MCF 10A (cell line): ENCODE results near the gene MEA1. TPM values are rescaled to one million over a fixed set of nuclear protein-coding genes. Genes with fewer than 3 reads are reported as not detected.

Experiments used
- BruUV-seq: library from RNA; stranded (reverse); fragments of 400-500 nt; replicated peaks from 2 replicates; lab custom pipeline; 2021; lab: Mats Ljungman, UMichigan
- CTCF ChIA-PET: fragments of 300-600 bp; sonication (Branson Sonifier 250); formaldehyde crosslinking; extraction: SDS; loops from one replicate; lab custom pipeline; 2021; ENCODE audit warnings: antibody characterized with exemption, inconsistent platforms; lab: Yijun Ruan, JAX
- POLR2A ChIA-PET: fragments of 300-600, 350-650 bp; sonication (Branson Sonifier 250); formaldehyde crosslinking; extraction: SDS; loops from one replicate; lab custom pipeline; 2020; ENCODE audit warnings: antibody characterized with exemption, inconsistent platforms; lab: Yijun Ruan, JAX
- DNase-seq: peaks from one replicate; pipeline ENCODE4 v3.0.0-alpha.2; 2018; ENCODE audit not compliant: unreplicated experiment
- H3K27ac Mint-ChIP-seq: one replicate; pipeline ENCODE4 v1.8.0; 2022; ENCODE audit warnings: mild to moderate bottlenecking, low read depth, mixed read lengths; ENCODE audit not compliant: unreplicated experiment
- H3K27me3 Mint-ChIP-seq: one replicate; pipeline ENCODE4 v1.8.0; 2022; ENCODE audit warnings: mixed read lengths; ENCODE audit not compliant: insufficient read depth, unreplicated experiment
- H3K36me3 Mint-ChIP-seq: one replicate; pipeline ENCODE4 v1.8.0; 2022; ENCODE audit warnings: mild to moderate bottlenecking, moderate library complexity, mixed read lengths; ENCODE audit not compliant: insufficient read depth, unreplicated experiment
- H3K4me1 Mint-ChIP-seq: one replicate; pipeline ENCODE4 v1.8.0; 2022; ENCODE audit warnings: mixed read lengths; ENCODE audit not compliant: insufficient read depth, unreplicated experiment
- H3K4me3 Mint-ChIP-seq: one replicate; pipeline ENCODE4 v1.8.0; 2022; ENCODE audit warnings: mild to moderate bottlenecking, moderate library complexity, mixed read lengths; ENCODE audit not compliant: unreplicated experiment
- H3K9me3 Mint-ChIP-seq: one replicate; pipeline ENCODE4 v1.8.0; 2022; ENCODE audit warnings: mixed read lengths; ENCODE audit not compliant: unreplicated experiment
- intact Hi-C: fragments of 100-400 bp; cut with micrococcal nuclease; formaldehyde crosslinking; loops from 2 replicates; pipeline ENCODE4 v1.14.1; 2022
- total RNA-seq: library from RNA; stranded (reverse); gene quantifications from 2 replicates; pipeline ENCODE4 v1.2.3, GENCODE V29; 2022
- TF ChIP-seq, protein P1 (sequence below): fragments of 200-600 bp; IDR thresholded peaks from one replicate; pipeline ENCODE4 v1.8.0; 2022; ENCODE audit warnings: antibody characterized with exemption, mild to moderate bottlenecking; ENCODE audit not compliant: unreplicated experiment

MEA1 gene
- total RNA-seq, 1 experiment from 2014 or later: 71.8 TPM

DNA sequence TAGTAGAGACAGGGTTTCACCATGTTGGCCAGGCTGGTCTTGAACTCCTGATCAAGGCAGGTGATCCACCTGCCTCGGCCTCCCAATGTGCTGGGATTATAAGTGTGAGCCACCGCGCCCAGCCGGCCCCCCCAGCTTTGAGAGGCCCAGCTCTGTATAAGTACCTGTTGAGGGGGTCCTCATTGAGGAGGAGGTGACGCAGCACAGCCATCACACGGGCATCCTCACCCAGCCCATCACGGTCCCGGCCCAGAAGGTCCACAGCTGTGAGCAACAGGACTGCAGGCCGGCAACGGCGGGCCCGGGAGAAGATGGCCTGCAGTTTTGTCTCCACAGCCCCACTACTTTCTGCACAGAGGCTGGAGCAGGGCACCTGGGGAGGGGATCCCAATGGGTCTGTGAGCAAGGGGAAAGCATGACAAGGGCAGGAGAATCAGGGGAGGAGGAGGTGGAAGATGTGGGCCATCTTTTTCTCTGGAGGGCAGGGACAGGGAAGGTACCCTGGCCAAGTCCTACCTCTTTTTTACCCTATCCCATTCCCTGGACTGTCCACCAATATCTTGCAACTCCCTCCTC, 45.5 kb downstream of the MEA1 start:
- intact Hi-C loops: no loop called here
- ChIA-PET POLR2A (interaction anchor here (0.9 kb wide), 1 partner anchor 10 kb away, joined by 5 read pairs; no protein-coding TSS in a partner anchor), CTCF (no interaction called here)
- TF ChIP-seq, protein P1, sequence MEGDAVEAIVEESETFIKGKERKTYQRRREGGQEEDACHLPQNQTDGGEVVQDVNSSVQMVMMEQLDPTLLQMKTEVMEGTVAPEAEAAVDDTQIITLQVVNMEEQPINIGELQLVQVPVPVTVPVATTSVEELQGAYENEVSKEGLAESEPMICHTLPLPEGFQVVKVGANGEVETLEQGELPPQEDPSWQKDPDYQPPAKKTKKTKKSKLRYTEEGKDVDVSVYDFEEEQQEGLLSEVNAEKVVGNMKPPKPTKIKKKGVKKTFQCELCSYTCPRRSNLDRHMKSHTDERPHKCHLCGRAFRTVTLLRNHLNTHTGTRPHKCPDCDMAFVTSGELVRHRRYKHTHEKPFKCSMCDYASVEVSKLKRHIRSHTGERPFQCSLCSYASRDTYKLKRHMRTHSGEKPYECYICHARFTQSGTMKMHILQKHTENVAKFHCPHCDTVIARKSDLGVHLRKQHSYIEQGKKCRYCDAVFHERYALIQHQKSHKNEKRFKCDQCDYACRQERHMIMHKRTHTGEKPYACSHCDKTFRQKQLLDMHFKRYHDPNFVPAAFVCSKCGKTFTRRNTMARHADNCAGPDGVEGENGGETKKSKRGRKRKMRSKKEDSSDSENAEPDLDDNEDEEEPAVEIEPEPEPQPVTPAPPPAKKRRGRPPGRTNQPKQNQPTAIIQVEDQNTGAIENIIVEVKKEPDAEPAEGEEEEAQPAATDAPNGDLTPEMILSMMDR: no peak
- BruUV-seq: no TSS peak
- Mint-ChIP-seq H3K9me3 (no peaks in the 10 kb centered on the region), H3K27ac (no peak overlapping the region), H3K36me3 (peaks cover 30% of the 10 kb centered on the region), H3K27me3 (no peaks in the 10 kb centered on the region), H3K4me1 (peaks cover 7% of the 10 kb centered on the region), H3K4me3 (no peak overlapping the region)
- no peak for DNase-seq

DNA sequence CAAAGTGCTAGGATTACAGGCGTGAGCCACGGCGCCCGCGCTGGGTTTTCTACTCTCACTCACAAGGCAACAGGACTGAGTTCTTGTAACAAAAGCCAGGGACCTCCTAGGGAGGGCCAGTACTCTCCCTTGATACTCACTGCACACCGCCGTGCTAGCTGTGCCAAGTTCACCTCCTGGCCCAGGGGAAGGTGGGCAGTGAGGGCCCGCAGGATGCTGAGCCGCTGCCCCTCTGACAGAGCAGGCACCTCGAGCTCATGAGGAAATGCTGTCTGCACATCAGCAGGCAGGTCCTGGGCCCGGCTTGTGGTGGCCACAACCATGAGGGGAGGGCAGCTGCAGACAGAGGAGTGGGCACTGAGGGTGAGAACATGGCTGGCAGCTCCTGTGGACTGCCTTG, 46.5 kb downstream of the MEA1 start:
- POLR2A ChIA-PET: no interaction called here

DNA sequence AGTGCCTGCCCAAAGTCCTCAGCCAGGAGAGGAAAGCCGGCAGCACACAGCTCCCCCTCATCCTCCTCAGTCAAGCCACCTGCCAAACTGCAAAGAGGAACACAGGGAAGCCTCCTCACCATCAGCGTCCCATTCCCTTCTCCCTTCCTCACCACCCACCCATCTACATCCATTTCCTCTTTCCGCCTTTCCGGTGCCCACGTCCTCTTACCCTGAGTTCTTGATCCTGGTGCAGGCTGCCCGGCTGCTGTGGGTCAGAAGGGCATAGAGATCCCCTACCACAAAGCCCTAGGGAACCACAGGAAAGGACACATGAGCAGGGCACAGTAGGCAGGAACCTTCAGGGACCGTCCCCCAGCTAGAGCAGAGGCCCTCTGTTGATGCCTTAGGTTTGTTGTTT, 47.2 kb downstream of the MEA1 start:
- no peaks in the 10 kb centered on the region for H3K9me3 Mint-ChIP-seq
- H3K4me3 Mint-ChIP-seq: no peak overlapping the region
- H3K36me3 Mint-ChIP-seq: peaks cover 21% of the 10 kb centered on the region
- TF ChIP-seq, protein P1: no peak
- no TSS peak for BruUV-seq
- intact Hi-C loops: no loop called here
- ChIA-PET POLR2A (interaction anchor here (2.0 kb wide), 1 partner anchor 37 kb away, joined by 4 read pairs; the partner anchor contains the start of gene CNPY3), CTCF (interaction anchor here (2.4 kb wide), 1 partner anchor 65 kb away, joined by 10 read pairs; no protein-coding TSS in a partner anchor)
- no peaks in the 10 kb centered on the region for H3K27me3 Mint-ChIP-seq
- H3K27ac Mint-ChIP-seq: no peak overlapping the region
- H3K4me1 Mint-ChIP-seq: peaks cover 5% of the 10 kb centered on the region
- no peak for DNase-seq

More for the DNA sequence above, 46.5 kb downstream of the MEA1 start:
- BruUV-seq: no TSS peak
- Mint-ChIP-seq H3K36me3 (peaks cover 24% of the 10 kb centered on the region), H3K27me3 (no peaks in the 10 kb centered on the region), H3K4me3 (no peak overlapping the region), H3K4me1 (peaks cover 7% of the 10 kb centered on the region), H3K9me3 (no peaks in the 10 kb centered on the region), H3K27ac (no peak overlapping the region)
- DNase-seq: no peak
- TF ChIP-seq, protein P1: no peak
- CTCF ChIA-PET: no interaction called here
- intact Hi-C loops: no loop called here

DNA sequence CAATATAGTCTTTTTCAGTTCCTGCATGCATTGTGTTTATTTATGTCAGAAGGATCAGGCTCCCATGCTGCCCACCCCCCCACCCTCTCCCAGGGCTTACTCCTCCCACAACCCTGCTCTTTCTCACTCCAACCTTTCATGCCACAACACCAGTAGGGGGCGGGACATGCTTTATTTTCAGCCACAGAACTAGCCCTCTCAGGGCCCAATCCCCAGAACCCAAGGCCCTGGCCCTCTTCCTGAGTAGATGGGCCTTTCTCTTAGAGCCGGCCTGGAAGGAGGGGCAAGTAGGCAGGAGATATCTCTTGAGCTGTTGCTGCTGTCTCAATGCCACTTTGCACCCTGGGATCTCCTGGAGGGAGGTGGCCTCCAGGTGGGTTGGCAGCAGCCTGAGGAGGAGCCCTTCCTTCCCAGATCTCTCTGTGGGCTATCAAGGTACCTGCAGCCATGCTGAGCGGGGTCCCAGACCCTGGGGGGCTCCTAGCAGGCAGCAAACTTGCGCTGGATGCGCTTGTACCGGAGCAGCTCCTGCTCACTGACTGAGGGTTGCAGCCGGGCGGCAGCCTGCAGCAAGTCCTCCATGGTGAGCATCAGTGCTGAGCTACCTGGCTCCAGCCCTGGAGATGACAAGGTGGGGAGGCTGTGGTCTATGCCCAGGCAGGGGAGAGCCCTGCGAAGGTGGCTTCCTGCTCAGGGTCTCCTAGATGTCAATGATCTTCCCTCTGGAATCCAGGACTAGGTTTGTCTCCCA, 49.7 kb downstream of the MEA1 start:
- TF ChIP-seq, protein P1: no peak
- TSS peak; percentile 35 for BruUV-seq
- Mint-ChIP-seq H3K9me3 (no peaks in the 10 kb centered on the region), H3K27ac (no peak overlapping the region), H3K27me3 (no peaks in the 10 kb centered on the region), H3K36me3 (peaks cover 29% of the 10 kb centered on the region), H3K4me1 (peaks cover 7% of the 10 kb centered on the region), H3K4me3 (no peak overlapping the region)
- POLR2A ChIA-PET: interaction anchor here (0.6 to 1.2 kb wide), 3 partner anchors 10 to 179 kb away, joined by 3 to 5 read pairs (median 4); no protein-coding TSS in a partner anchor
- CTCF ChIA-PET: interaction anchor here (0.7 to 2.4 kb wide), 7 partner anchors 10 to 294 kb away, joined by 3 to 11 read pairs (median 3); no protein-coding TSS in a partner anchor
- DNase-seq: peak; percentile 61
- intact Hi-C loops: loop anchor here (5.0 kb wide), 1 partner anchor 37 kb away; the partner anchor contains the start of gene CNPY3
